ENCODE results near the gene VIM.

VIM gene

GRCh38 chr10:17228091-17229015, at the start of gene VIM:
Gene VIM (plus strand): TSS chr10:17228241. CDS start chr10:17229423, 1,182 bp downstream.
- DNase-seq: peak; percentile 97
- in situ Hi-C loops (cut with HindIII; ENCODE audit: low pct_ligation_motif_present, low sequenced_read_pairs): loop anchor here (25.0 kb wide), 1 partner anchor 366 kb away; no protein-coding TSS in a partner anchor
- peaks cover 41% of the 10 kb centered on the region for H3K36me3 ChIP-seq (replicated peaks)
- H3K27me3 ChIP-seq (replicated peaks): no peaks in the 10 kb centered on the region
- TF ChIP-seq, protein P1, sequence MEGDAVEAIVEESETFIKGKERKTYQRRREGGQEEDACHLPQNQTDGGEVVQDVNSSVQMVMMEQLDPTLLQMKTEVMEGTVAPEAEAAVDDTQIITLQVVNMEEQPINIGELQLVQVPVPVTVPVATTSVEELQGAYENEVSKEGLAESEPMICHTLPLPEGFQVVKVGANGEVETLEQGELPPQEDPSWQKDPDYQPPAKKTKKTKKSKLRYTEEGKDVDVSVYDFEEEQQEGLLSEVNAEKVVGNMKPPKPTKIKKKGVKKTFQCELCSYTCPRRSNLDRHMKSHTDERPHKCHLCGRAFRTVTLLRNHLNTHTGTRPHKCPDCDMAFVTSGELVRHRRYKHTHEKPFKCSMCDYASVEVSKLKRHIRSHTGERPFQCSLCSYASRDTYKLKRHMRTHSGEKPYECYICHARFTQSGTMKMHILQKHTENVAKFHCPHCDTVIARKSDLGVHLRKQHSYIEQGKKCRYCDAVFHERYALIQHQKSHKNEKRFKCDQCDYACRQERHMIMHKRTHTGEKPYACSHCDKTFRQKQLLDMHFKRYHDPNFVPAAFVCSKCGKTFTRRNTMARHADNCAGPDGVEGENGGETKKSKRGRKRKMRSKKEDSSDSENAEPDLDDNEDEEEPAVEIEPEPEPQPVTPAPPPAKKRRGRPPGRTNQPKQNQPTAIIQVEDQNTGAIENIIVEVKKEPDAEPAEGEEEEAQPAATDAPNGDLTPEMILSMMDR (IDR thresholded peaks at IDR 0.05; ENCODE audit: low read depth, low read length, missing control alignments): peak; percentile 28
- peak within 1 kb of the TSS; percentile 99 for H3K27ac ChIP-seq
- peak within 1 kb of the TSS; percentile 99 for H3K4me3 ChIP-seq (ENCODE audit: low read depth, low read length)

- TF ChIP-seq, protein P1 (IDR thresholded peaks at IDR 0.05; ENCODE audit: low read depth, low read length, missing control alignments): no peak
- H3K27ac ChIP-seq: no peak overlapping the region
- no peak overlapping the region for H3K4me3 ChIP-seq (ENCODE audit: low read depth, low read length)
- H3K36me3 ChIP-seq (replicated peaks): no peaks in the 10 kb centered on the region
- in situ Hi-C loops (cut with HindIII; ENCODE audit: low pct_ligation_motif_present, low sequenced_read_pairs): no loop called here
- peak; percentile 46 for DNase-seq
- no peaks in the 10 kb centered on the region for H3K27me3 ChIP-seq (replicated peaks)
These were observed 49.0 kb upstream of the VIM start for GRCh38 chr10:17179002-17179401.

DNA sequence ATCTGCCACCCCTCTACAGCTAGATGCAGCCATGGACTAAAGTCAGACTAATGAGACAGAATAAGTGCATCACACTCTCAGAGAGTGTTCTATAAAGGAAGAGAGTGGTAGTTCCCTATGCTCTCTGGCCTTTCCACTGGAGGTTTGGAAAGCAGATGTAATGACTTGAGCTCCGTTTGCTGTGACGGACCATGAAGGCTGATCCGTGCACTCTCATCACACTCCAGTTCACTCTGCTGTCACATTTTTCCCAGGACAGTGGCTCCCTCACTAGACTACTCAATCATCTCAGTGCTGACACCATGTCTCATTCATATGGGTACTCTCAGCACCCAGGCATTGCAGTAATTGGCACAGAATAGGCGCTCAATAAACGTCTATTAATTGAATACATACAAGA, 46.9 kb upstream of the VIM start:
- H3K27me3 ChIP-seq (replicated peaks): no peaks in the 10 kb centered on the region
- DNase-seq: no peak
- in situ Hi-C loops (cut with HindIII; ENCODE audit: low pct_ligation_motif_present, low sequenced_read_pairs): no loop called here
- TF ChIP-seq, protein P1 (IDR thresholded peaks at IDR 0.05; ENCODE audit: low read depth, low read length, missing control alignments): no peak
- H3K27ac ChIP-seq: no peak overlapping the region
- H3K4me3 ChIP-seq (ENCODE audit: low read depth, low read length): no peak overlapping the region
- no peaks in the 10 kb centered on the region for H3K36me3 ChIP-seq (replicated peaks)

GRCh38 chr10:17181751-17182150, 46.3 kb upstream of the VIM start:
- Histone ChIP-seq H3K36me3 (replicated peaks) (no peaks in the 10 kb centered on the region), H3K27me3 (replicated peaks) (no peaks in the 10 kb centered on the region), H3K4me3 (ENCODE audit: low read depth, low read length) (no peak overlapping the region), H3K27ac (no peak overlapping the region)
- DNase-seq: no peak
- TF ChIP-seq, protein P1 (IDR thresholded peaks at IDR 0.05; ENCODE audit: low read depth, low read length, missing control alignments): no peak
- in situ Hi-C loops (cut with HindIII; ENCODE audit: low pct_ligation_motif_present, low sequenced_read_pairs): no loop called here

GRCh38 chr10:17183110-17183509, 44.9 kb upstream of the VIM start:
- H3K27ac ChIP-seq: no peak overlapping the region
- in situ Hi-C loops (cut with HindIII; ENCODE audit: low pct_ligation_motif_present, low sequenced_read_pairs): no loop called here
- H3K27me3 ChIP-seq (replicated peaks): no peaks in the 10 kb centered on the region
- H3K4me3 ChIP-seq (ENCODE audit: low read depth, low read length): no peak overlapping the region
- no peaks in the 10 kb centered on the region for H3K36me3 ChIP-seq (replicated peaks)
- TF ChIP-seq, protein P1 (IDR thresholded peaks at IDR 0.05; ENCODE audit: low read depth, low read length, missing control alignments): peak; percentile 36
- no peak for DNase-seq
